GM18499 (cell line): ENCODE results near the gene BAAT.

Experiments used
- ATAC-seq: cut with Tn5 transposase; IDR thresholded peaks from one replicate; pipeline ENCODE4 v1.9.1; 2021; ENCODE audit warnings: moderate number of reproducible peaks; ENCODE audit not compliant: insufficient read depth, unreplicated experiment

BAAT gene

DNA sequence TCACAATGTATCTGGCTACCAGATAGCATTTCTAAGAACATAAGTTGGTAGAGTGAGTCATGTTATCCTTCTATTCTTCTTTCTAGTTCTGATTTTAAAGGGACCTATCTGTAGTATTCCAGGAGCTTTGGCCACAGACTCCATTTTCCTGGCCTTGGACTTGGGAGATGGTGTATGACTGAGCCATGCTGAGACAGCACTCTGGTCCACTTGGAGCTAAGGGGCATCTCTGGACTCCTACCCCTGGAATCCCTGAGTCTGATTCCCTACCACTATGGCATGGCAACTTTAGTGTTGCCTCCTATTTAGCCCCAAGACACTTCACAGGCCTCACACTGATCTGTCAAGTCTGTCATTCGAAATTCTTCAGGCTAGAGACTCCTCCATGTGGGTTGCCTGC, 58.8 kb downstream of the BAAT start:
- ATAC-seq: no peak

DNA sequence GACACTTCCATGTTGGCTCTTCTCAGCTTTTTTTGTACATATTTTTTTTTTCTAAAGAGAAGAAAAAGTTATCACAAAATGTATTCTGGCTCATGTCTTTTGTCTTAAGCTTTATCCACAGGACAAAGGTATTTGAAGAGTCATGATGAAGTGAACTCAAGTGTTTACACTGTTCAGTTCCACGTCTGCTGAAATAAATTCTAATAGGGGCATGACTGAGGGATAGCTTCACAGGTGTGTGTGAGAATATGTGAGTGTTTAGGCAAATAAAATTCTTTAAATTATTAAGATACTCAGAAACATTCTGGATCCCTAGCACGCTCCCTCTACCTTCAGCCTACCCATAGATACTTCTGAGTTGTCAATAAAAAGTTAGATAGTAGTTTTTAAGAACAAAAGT, 59.8 kb downstream of the BAAT start:
- no peak for ATAC-seq

DNA sequence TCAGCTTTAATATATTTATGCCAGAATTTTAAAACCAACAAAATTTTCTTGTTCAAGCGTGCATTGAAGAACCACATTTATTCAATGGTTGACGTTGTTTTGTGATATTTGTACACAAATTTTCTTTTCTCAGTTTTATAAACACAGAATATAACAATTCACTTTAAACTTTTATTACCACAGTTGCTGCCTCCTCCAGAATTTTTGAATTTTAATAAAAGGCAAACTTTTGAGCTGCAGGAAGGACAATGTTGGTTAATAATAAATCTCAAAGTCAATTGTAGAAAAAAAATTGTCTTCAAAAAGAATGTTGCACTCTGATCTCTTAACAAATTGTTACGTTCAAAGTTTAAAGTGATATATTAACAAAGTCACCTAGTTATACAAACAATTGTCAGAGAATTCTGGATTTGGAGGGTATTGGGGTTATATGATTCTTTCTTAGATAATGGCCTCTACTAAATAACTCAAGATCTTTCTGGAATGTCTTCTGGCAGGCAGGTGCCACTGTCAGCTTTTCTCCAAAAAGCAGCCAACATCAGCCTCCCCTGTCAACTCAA, 60.5 kb downstream of the BAAT start:
- no peak for ATAC-seq

DNA sequence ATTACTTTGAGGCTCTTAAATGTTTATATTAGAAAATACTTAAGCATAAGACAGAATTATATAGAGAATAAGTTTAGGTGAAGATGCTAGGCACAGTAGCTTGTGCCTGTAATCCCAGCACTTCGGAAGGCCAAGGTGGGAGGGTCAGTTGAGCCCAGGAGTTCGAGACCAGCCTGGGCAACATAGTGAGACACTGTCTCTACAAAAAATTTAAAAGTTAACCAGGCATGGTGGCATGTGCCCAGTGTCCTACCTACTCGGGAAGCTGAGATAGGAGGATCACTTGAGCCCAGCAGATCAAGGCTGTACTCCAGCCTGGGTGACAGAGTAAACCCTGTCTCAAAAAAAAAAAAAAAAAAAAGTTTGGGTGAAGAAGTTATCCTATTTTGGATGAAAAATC, 61.7 kb downstream of the BAAT start:
- no peak for ATAC-seq

DNA sequence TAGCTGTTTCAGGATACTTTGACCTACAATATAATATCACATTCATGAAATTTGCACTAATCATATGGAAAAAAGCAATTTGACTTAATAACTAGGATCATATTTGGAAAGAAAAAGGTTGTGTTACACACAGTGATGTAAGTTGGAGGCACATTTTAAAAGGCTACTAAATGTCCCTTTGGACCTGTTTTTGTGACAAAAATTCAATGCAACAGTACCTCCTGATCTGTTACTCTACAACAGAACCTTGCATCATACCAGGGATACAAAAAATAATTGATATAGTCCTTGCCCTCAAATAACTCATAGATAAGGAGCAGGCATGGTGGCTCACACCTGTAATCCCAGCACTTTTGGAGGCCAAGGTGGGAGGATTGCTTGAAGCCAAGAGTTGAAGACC, 67.1 kb downstream of the BAAT start:
- no peak for ATAC-seq

DNA sequence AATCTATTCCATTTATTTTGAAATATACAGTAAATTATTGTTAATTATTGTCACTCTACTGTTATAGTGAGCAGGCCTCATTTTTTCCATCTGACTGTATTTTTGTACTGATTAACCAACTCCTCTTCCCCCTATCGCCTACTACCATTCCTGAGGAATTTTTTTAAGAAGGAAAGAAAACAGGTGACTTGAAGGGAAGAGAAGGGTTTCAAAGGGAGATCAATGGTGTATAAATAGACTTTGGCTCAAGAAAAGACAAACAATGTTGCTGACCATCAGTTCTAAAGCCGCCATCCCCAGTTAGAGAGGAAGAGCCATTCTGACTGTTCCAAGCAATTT, 69.7 kb downstream of the BAAT start:
- ATAC-seq: no peak

DNA sequence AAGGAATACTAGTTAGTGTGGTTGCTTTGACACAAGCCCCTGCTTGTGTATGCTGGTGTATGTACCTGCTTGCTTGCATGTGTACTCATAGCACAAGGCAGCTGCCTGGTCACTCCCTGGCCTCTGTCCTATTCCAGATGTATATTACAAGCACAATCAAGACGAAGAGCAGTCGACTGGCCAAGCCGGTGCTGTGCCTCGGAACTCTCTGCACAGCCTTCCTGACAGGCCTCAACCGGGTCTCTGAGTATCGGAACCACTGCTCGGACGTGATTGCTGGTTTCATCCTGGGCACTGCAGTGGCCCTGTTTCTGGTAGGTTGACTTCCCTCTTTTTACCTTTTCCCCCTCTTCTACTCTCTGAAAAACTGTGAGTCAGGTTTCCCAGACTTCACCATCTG, 72.1 kb downstream of the BAAT start:
- ATAC-seq: no peak

DNA sequence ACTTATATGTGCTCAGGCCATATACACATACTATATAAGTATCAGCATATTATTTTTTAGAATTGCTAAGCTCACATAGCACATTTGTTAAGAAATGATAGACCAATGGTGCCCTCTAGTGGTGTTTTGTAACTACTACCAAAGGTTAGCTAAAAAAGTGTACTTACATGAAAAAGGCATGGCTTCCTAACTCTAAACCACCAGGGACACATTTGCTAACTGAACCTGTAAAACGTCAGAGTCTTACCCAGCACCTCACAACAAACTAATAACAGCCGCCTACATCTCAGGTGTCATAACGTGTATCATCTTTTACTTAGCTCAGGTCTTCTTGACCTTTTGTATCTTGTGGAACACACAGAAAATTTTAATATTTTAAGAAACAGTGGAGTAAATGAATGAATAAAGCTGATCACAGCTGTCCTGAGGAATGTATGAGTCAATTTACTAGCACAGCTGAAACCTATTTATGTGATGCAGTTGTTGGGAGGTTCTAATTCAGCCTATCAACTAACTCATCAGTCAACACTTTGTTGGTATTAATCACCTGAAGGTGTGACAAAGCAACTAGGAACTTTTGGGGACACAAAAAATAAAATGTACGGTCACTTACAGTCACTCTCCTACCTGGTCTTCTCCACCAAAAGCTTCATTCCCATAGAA, 72.9 kb downstream of the BAAT start:
- peak; percentile 91 for ATAC-seq

DNA sequence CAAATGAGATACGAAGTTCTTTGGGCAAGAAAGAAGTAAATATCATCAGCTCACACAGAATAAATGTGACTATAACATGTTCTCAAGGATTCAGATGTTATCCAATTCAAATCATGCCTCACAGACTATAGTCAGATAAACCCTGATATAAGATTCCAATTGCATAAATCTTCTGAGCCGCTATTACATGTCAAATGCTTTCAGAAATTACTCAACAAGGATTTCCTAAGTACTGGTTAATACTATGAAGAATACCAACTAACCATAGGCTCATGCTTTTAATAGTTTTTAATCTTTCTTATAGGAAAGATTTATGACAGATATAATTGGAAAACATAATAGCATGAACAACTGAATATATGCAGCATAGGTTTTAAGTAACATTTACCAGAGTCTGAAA, 73.6 kb downstream of the BAAT start:
- no peak for ATAC-seq
